Renal pelvis (tissue), 4 donors: Measurements from ENCODE around the gene GSN. TPM values are rescaled to one million over a fixed set of nuclear protein-coding genes. Genes with fewer than 3 reads are reported as not detected.

ENCODE experiments used
- DNase-seq: peaks from one replicate; pipeline ENCODE4 v3.0.0-alpha.2; 2013
- polyA plus RNA-seq, 3 donors: library from polyadenylated mRNA; unstranded; fragments of 120-200 nt; gene quantifications; one replicate each; pipeline ENCODE4 v1.2.1, GENCODE V29; 2013; ENCODE audit not compliant: insufficient read length in 3 of 3

GSN gene
- polyA plus RNA-seq, 3 donors: 147 to 225 (median 173) TPM

DNA sequence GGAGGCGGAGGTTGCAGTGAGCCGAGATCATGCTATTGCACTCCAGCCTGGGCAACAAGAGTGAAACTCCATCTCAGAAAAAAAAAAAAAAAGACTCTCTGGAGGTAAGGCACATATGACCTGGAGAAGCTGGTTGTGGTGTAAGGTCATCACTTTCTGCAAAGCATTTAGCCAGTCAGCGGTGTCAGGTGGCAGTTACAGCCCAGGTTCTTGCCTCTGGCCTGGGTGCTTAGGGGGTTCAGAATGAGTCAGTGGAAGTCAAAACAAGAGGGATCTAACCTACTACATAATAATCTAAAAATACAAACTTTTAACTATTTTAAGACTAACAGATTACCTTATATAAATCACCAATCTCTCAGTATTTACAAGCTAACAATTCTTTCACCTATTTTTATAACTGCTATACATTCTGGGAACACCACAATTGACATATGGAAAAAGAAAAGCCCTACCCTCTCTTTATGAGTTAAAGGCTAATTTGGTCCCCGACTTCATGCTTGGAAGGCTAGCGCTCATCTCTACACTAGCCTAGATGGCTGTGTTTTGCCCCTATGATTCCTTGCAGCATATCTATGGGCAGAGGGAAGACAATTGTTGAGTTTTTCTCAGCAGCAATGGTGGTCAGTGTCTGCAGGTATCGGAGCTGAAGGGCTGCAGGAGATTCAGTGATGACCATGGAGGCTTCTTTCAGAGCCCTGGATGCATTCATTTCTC is 72.9 kb downstream of the GSN start:
- DNase-seq: no peak

DNA sequence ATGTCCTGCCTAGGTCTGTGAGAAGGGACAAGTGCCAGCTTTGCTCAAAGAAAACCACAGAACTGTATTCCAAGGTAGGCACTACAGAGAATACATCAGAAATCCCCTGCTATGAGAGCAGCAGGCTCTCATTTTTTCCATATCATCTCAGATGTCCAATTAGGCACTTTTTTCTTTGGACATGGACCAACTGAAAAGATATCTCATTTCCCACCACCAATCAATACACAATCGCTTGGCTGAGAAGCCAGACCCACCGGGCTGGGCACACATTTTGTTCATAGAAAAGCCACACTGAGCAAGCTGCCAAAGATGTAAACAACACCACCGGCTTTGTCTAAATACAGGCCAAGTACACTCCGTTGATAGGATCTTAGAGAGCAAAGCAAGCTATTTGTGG is 76.2 kb downstream of the GSN start:
- DNase-seq: no peak

DNA sequence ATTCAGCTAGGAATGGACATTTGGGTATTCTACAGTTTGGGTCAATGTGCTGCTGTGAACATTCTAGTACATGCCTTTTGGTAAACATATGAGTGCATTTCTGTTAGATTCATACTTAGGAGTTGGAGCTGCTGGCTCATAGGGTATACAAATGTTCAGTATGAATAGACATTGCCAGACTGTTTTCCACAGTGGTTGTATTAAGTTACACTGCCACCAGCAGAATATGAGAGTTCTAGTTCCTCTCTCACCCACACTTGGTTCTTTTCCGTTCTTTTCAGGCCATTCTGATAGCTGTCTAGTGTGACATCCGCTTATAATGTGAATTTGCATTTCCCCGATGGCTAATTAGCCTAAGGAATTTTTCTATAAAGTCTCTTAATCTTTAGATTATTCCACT is 77.1 kb downstream of the GSN start:
- no peak for DNase-seq

DNA sequence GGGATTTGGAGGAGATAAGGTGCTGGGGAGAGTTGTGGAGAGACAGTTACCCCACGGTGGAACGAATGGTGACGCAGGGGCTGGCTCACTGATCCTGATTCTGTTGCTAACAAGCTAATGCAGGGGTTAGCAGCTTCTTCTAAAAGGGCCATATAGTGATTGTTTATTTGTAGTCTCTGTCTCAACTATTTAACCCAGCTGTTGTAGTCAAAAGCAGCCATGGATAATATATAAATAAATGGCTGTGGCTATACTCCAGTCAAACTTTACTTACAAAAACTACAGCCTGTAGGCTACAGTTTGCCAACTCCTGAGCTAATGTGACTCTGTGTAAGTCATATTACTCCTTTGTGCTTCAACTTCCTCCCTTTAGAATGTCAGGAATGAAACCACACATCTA is 80.3 kb downstream of the GSN start:
- DNase-seq: no peak

DNA sequence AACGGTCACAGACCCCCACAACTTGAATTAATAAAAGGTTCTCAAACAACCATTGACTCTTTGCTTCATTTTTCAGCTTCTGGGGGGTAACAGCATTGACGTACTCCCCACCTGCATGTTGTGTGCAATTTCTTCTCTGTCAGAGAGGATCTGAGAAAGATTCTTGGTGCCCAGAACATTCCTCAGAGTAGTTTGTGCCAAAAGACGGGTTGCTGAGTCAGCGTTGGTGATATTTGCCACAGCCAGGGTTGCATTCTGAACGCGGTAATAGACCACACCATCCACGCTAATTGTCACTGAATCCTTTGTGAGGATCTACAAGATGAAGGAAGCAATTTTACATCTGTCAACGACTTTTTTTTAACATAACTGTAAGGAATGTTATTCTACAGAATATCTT is 81.0 kb downstream of the GSN start:
- DNase-seq: no peak

DNA sequence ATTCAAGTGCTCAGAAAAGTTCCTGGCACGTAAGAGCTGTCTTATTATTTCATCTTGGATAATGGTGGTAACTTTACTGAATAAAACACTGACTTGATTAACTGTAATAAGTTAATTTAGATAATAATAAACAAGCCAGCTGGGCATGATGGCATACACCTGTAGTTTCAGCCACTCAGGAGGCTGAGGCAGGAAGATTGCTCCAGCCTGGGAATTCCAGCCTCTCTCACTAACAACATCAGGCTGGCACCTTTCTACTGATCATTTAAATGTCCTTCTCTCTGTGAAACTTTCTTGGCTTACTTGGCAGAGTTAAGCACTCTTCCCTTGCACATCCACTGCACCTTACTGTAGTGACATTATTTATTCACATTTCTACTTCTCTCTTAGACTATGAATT is 82.1 kb downstream of the GSN start:
- DNase-seq: no peak

DNA sequence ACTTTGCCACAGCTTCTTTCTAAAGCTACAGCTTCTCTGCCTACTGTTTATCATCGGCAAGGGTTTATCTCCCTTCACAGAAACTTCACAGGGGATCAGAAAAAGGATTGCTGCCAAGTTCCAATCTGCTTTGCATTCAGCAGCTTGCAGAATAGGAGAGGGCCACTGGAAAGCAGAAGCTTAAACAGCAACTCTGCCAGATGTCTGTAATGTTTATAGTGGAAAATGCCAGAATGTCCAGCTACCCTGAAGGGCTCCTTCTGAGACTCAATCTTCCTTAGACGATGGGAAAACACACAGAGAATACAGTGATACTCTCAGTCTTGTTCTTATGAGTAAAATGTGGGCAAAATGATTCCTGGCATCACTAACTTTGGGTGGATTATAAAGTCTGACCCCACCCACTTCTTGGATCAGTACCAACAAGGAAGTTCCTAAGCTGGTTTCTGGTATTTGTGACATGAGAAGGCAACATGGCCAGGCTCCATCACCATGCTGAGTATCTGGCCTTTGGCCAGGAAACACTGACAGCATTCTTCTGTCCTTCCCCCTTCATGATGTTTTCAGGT is 83.1 kb downstream of the GSN start:
- no peak for DNase-seq

DNA sequence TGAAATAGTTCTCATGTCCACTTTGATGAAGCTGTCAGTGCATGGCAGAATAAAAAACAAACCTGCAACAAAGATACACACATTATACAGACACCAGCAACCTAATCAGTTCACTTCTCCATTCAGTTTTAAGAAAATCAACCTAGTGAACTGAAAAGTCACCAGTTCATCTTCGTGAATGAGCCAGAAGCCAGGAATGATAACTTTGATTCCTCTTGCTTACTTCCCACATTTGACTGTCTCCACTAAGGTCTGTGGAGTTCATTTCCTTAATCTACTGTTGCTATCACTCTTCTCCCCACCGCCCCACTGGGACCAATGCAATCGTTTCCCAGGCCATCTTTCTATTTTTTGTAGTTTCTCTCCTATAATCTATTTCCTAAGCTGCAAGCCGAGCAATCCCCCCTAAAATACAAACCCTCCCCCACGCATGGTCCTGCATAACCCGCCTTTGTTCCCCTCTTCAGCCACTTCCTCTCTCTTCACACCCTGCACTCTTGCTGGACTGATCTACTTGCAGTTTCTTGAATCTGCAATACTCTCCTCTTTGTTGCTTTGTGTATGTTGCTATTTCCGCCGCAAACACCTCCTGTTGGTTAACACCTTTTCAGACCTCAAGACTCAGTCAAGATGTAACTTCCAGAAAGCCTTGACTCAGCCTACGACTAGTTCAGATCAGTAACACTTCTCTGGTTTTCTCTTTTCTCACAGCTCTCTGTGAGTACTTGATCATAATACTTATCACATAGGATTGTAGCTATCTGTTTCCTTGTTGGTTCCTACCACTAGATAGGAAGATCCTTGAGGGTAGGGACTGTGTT is 85.5 kb downstream of the GSN start:
- no peak for DNase-seq

DNA sequence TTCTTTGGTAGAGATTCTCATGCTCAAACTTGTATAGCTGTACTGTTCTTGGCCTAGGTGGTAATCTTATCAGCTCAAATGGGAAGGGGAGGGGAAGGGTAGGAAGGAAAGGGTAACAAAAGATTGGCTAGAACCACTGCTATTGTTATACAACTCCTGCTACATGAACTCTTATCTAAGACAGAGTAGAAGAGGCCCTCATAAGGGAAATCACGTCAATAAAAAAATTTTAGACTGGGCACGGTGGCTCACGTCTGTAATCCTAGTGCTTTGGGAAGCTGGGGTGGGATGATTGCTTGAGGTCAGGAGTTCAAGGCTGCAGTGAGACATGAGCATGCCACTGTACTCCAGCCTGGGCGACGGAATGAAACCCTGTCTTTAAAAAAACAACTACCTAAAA is 86.2 kb downstream of the GSN start:
- DNase-seq: no peak

DNA sequence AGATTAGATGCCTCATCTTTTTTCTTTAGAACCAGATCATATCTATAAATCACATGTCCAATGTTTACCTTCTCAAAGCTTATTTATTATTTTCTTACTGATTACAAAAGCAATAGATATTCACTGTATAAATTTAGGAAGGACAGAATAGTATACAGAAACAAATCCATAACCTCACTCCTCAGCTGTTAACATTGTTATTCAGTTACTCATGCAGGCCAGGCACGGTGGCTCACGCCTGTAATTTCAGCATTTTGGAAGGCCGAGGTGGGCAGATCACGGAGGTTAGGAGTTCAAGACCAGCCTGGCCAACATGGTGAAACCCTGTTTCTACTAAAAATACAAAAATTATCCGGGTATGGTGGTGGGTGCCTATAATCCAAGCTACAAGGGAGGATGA is 86.8 kb downstream of the GSN start:
- DNase-seq: no peak

DNA sequence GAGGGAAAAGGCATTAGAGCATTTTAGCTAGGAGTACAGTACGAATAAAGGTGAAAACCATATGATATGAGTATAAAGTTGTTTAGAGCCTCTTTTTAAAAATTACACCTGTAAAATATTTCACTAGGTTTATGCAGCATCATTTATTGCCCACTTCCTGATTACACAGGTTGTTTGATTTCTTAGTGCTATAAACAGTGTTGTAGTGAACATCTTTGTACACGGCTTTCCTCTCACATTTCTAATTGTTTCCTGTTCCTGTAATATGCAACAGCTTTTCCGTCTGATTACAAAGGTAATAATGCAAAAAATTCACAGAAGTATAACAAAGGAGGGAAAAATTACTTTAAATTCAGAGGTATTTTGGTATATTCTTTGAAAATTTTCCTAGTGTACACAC is 89.0 kb downstream of the GSN start:
- no peak for DNase-seq

DNA sequence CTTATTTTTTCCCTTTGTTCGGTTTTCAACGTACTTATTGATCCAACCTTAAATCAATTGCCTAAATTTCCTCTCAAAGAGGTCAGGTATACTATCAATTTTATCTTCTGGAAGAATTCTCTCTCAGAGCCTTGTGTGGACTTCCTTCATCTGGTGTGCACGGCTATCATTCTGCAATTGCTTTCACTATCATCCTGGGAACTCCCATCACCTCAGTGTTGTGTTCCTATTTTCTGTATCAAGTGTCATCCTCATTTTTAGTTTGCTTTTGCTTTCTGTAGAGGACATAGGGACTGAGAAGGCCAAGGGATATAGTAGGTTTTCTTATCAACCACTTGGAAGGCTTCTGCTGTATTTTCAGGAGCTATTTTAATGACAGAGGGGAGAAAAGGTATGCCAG is 90.8 kb downstream of the GSN start:
- no peak for DNase-seq

DNA sequence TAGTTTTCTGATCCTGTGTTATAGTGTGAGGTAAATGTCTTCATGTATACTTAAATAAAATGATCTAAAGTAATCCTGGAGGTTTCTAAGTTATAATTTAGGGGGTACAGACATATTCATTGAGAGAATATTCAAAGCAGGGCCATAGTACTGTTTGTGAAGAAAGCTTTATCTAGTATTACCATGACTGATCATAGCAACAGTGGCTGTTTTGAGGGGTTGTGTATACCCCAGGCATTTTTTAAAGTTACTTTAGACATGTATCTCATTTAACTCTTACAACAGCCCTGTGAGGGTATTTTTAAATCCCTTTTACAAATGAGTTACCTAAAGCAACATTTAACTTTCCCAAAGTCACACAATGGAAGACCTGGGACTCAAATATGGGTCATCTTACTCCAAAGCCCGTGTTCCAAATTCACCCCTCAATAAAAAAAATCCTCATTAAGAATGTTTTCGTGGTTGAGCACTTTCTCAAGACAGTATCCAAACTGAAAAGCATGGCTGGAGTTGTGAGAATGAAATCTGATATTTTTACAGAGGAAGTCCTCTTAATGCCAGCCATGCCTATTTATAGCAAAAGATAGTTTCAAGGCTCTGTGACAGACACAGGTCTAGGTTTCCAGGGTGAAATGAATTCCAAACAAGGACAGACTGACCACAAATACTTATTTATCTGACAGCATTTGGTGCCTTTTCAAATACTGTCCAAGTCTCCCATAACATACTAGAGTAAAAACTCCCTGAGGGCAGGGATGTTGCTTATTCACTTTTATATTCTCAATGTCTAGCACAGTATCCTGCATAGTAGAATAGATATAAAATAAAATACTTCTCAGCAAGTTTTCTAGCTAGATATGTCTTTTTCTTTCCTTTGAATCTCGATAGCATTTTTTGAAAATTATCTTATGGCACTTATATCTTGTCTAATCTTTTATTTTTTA is 91.7 kb downstream of the GSN start:
- no peak for DNase-seq

DNA sequence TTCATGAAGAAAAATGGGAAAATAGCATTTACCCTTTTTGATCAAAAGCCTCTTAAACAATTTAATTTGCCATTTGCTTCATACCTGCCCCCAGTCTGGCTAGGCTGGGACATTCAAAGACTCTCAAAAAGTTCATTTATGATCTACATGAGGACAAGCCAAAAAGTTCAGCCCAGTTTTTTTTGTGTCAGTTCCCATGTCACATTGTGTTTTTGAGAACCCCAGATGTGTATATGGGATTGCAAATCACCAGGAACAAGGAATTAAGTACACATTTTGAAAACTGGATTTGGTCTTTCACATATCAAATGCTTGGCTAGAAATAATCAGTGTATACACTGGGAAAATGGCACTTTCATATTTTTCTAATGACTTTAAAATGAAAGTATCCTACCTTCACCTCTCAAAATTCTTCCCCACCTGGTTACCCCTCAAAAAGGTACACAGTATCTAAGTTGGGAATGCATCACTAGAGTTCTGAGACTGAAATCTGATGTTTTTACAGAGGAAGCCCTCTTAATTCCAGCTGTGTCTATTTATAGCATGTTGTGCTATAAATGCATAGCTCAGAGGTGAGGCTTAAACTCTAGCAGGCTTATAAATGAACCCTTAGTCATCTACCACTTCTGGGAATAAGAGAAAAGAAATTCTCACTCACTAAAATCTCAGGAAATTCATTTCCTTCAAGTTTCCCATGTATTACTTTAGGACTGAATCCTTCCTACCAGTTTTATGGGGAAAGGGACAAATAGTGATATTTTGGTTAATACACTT is 92.8 kb downstream of the GSN start:
- no peak for DNase-seq

DNA sequence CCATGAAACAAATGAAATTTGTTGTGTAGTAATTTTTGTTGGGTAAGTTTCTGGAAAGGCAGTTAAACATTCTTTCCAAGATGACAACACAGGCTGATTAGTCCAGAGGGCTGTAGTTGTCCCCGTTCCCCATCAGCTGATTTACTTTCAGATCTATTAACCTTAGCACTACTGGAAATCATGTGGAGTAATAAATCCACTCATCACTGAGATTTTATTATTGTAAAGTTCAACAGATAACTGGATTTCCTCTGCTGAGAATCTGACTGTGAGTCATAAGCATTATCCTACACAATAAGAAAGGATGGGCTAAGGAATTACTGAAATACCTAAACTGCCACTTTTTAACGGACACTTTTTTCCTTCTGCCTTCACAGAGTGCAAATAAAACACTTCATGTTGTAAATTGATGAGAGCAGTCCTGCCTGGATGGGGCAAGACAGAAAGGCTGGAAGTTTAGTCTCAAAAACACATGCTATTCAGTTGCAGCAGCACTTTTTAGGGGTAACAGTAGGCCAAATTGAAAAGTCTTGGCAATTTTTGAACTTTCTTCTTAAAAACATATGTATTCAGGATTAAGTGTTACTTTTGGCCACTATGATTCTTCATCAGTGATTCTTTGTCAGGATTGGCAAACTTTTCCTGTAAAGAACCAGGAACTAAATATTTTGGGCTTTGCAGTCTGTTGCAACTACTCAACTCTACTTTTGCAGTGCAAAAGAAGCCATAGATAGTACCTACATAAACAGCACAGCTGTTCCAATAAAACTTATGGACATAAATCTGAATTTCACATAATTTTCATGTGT is 95.1 kb downstream of the GSN start:
- no peak for DNase-seq

DNA sequence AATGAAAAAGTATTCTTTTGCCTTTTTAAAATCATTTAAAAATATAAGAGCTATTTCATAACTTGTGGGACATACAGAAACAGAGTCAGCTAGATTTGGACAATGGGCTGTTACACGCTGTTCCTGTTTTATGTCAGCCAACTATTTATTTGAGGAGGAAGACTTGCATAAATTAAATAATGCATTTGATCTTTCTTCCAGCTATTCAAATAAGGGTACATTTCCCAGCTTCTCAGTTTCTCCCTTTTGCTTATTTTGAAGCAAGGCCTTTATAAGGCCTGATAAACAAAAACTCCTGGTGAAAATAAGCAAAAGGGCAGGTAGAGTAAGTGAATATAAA is 95.6 kb downstream of the GSN start:
- DNase-seq: no peak

DNA sequence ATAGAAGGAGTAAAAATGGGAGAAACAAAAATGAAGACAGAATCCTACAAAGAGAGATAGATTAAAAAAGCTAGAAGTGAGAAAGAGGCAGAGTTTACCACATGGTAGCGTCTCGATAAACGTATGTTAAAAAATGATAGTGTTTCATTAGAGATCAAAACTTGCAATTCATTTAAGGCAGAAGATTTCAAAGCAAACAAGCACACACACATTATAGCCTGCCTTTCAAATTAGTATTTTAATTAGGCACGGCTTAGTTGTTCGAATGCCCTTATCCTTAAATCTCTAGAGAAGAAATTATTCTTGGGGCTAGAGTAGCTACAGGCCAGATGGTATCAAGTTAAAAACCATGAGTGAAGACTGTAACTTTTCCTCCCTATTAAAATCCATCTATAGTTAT is 96.1 kb downstream of the GSN start:
- DNase-seq: no peak

DNA sequence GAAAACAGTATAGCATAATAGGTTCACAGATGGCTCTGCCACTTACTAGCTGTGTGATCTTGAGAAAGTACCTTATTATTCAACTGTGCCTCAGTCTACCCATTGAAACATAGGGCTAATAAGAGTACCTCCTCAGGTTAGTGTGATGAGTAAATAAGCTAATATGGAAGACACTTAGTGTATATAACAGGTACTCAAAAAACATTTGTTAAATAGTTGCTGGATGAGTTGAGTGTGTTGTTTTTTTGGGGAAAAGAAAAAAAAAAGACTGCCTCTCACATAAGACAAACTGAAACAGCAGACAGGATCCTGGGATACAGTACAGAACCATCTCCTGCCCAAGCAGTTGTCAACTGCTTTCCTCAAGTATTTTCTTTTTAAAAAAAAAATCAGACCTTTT is 96.9 kb downstream of the GSN start:
- DNase-seq: no peak

DNA sequence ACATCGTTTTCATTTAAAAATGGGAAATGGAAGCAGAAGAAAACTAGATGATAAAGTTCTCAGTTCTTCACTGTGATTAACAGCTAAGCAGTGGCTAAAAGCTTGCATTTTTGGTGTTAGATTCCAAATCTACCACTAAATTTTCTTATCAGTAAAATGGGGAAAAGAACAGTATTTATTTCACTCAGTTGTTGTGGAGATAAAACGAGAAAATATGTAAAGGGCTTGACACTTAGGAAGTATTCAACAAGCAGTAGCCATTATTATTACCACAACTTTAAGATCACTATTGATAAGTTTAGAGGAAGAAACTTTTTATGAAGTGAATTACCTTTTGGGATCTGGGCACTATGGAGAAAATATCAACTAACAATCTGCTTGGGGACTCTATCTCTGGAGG is 97.6 kb downstream of the GSN start:
- no peak for DNase-seq

DNA sequence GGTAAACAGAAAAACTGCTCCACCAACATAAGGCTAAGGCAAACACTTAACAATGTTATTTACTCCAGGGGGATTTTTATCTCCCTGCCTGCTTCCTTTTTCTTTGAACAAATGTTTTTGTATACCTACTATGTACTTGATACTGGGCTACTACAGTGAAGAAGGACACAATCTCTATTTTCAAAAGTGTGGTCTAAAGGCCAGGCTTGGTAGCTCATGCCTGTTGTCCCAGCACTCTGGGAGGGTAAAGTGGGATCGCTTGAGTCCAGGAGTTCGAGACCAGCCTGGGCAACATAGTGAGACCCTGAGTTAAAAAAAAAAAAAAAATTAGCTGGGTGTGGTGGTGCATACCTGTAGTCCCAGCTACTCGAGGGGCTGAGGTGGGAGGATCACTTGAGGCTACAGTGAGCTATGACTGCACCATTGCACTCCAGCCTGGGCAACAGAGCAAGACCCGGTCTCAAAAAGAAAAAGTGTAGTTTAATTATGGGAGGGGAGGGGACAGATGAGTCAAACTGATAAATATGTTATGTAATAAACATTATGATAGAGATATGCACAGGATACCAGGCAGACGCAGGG is 98.7 kb downstream of the GSN start:
- DNase-seq: no peak
